HFF-Myc (cell line): ENCODE results near the gene TCERG1L.
A peak's percentile ranks its signal among the peaks of the same experiment; 100 is the strongest.

Experiments used
- DNase-seq: peaks from one replicate; pipeline ENCODE4 v3.0.0-alpha.2; 2011; ENCODE audit warnings: low read depth; ENCODE audit errors: extremely low read depth
- H3K4me3 ChIP-seq: replicated peaks from 2 replicates; pipeline ENCODE4 v1.5.1; 2011; ENCODE audit warnings: low read depth, mild to moderate bottlenecking, control low read depth, low read length
- TF ChIP-seq, protein P1 (sequence below): IDR thresholded peaks from 2 replicates; pipeline ENCODE4 v1.5.1; 2012; ENCODE audit warnings: mild to moderate bottlenecking, low read depth, low read length, control low read depth; ENCODE audit errors: missing control alignments

Gene TCERG1L

DNA sequence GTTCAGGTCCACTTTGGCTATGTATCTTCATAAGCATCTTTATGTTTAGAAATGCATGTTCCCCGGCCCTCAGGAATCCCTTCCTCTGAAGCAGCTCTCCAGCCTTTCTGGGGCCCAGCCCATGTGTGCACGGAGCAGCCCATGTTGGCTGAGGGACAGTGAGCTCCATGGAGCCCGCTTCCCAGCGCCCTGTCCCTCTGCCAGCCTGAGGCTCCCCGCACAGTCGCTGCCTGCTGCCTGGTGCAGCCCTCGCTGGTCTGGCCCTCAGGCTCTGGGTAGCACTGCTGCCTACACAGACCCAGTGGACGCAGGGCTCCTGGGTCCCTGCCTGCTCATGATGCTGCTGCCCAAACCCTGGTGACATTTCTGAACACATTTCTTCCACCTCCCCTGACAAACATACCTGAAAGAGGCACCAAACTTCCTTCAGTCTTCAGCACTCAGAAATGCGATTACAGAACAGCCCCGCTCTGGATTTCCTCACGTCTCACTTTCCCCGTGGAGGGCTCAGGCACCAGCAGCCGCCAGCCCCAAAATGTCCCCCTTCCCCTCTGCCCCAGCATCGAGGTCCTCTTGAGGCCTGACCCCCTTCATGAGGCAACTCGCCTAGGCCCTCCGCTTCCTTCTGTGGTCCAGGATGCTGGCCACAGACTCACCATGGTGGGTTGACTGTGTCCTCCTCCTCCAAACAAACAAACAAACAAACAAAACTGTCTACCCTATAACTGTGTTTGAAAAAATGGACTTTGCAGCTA lies 5.0 kb upstream of the TCERG1L start:
- no peak overlapping the region for H3K4me3 ChIP-seq
- no peak for DNase-seq
- TF ChIP-seq, protein P1, sequence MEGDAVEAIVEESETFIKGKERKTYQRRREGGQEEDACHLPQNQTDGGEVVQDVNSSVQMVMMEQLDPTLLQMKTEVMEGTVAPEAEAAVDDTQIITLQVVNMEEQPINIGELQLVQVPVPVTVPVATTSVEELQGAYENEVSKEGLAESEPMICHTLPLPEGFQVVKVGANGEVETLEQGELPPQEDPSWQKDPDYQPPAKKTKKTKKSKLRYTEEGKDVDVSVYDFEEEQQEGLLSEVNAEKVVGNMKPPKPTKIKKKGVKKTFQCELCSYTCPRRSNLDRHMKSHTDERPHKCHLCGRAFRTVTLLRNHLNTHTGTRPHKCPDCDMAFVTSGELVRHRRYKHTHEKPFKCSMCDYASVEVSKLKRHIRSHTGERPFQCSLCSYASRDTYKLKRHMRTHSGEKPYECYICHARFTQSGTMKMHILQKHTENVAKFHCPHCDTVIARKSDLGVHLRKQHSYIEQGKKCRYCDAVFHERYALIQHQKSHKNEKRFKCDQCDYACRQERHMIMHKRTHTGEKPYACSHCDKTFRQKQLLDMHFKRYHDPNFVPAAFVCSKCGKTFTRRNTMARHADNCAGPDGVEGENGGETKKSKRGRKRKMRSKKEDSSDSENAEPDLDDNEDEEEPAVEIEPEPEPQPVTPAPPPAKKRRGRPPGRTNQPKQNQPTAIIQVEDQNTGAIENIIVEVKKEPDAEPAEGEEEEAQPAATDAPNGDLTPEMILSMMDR, result no peak

- TF ChIP-seq, protein P1, result no peak
- H3K4me3 ChIP-seq, result no peak overlapping the region
- no peak for DNase-seq
Observed at GRCh38 chr10:131315344-131315743, 3.8 kb upstream of the TCERG1L start.

- H3K4me3 ChIP-seq, result no peak overlapping the region
- TF ChIP-seq, protein P1, result no peak
- no peak for DNase-seq
Observed at GRCh38 chr10:131314799-131315198, 3.3 kb upstream of the TCERG1L start.

DNA sequence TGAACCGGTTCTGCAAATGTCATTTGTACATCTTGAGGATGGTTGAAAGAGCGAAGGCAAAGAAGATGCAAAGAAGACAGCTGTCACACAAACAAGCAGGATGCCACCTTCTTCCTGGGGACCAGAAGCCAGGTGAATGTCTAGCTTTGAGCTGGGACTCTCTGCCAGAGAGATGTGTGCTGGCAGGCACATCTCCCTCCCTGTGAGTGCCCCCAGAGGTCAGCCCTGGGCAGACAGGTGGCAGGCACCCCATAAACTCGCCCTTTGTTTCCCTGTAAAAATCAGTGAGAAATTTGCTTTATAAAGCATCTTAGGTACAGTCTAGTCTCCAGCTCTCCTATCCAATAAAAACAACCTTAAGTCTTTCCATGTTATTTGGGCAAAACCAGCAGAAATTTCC lies 2.6 kb upstream of the TCERG1L start:
- DNase-seq, result no peak
- TF ChIP-seq, protein P1, result no peak
- H3K4me3 ChIP-seq, result no peak overlapping the region

GRCh38 chr10:131313377-131313776 lies 1.9 kb upstream of the TCERG1L start:
- DNase-seq, result no peak
- TF ChIP-seq, protein P1, result no peak
- no peak overlapping the region for H3K4me3 ChIP-seq

- no peak for DNase-seq
- TF ChIP-seq, protein P1, result peak; percentile 43
- no peak overlapping the region for H3K4me3 ChIP-seq
Observed at GRCh38 chr10:131312478-131312836, 936 bp upstream of the TCERG1L start.

DNA sequence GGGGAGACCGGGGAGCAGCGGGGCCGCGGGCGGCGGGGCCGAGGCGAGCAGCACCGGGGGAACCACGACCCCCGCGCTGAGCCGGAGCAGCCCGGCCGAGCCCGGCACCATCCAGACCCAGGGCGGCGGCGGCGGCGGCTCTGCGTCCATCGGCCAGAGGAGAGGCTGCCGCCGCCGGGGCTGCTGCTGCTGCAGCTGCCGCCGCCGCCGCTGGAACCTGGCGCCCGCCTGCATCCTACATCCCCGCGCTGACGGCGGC lies 190 bp downstream of the TCERG1L start:
- TF ChIP-seq, protein P1, result no peak
- DNase-seq, result no peak
- H3K4me3 ChIP-seq, result no peak overlapping the region
